ENCODE results near the gene GET4. TPM values are rescaled to one million over a fixed set of nuclear protein-coding genes. Genes with fewer than 3 reads are reported as not detected.

Gene GET4
- total and polyA plus RNA-seq, 2 of the 4 experiments (the other 2 are of a cell fraction) = 11.3 to 30.9 TPM

- H3K27ac ChIP-seq (ENCODE audit: insufficient read depth, low read length) = no peak overlapping the region
- no peaks in the 10 kb centered on the region for H3K9me3 ChIP-seq (ENCODE audit: control insufficient read depth, insufficient read depth, low read length)
- no peak overlapping the region for H2BK15ac ChIP-seq (ENCODE audit: low read depth, low read length)
- no peak overlapping the region for H3K4ac ChIP-seq (ENCODE audit: low read depth, low read length)
- H2BK5ac ChIP-seq (ENCODE audit: low read depth, low read length, poor library complexity, severe bottlenecking) = no peak overlapping the region
- ChIA-PET CTCF (no interaction called here), POLR2A (ENCODE audit: unreplicated experiment) (no interaction called here)
- intact Hi-C loops (cut with micrococcal nuclease) (no loop called here), dilution Hi-C loops (cut with HindIII; ENCODE audit: low sequenced_read_pairs, unreplicated experiment) (no loop called here), in situ Hi-C loops (cut with MboI; ENCODE audit: low sequenced_read_pairs) (no loop called here)
- no peaks in the 10 kb centered on the region for H3K4me1 ChIP-seq (ENCODE audit: control insufficient read depth, insufficient read depth, low read length)
- no peak overlapping the region for H3K23ac ChIP-seq (ENCODE audit: low read depth, low read length)
- H3K9ac ChIP-seq (ENCODE audit: low read depth, low read length) = no peak overlapping the region
- ATAC-seq (ENCODE audit: low read depth) = no peak
- peaks cover 8 to 82% of the 10 kb centered on the region in 2 experiments for H3K79me1 ChIP-seq (ENCODE audit: low read depth in 1 of 2, low read length in 2 of 2)
- H2AFZ ChIP-seq (replicated peaks; ENCODE audit: low read length, poor library complexity) = no peak overlapping the region
- H3K14ac ChIP-seq (replicated peaks; ENCODE audit: low read depth, low read length) = no peak overlapping the region
- H2AK9ac ChIP-seq (replicated peaks; ENCODE audit: low read depth, low read length, poor library complexity) = no peak overlapping the region
- H3K4me2 ChIP-seq (ENCODE audit: low read depth, low read length) = no peak overlapping the region
- TF ChIP-seq NFE2L2 (IDR thresholded peaks at IDR 0.05; ENCODE audit: low read depth, low read length) (no peak), FOS (IDR thresholded peaks at IDR 0.05; ENCODE audit: low read depth, low read length) (no peak), CEBPB (IDR thresholded peaks at IDR 0.05; ENCODE audit: low read depth, low read length) (no peak), POLR2A (IDR thresholded peaks at IDR 0.05; ENCODE audit: low read depth, low read length) (no peak), RFX5 (IDR thresholded peaks at IDR 0.05; ENCODE audit: low read depth, low read length) (no peak), RAD21 (IDR thresholded peaks at IDR 0.05; ENCODE audit: low read length) (no peak)
- no peak overlapping the region for H2AK5ac ChIP-seq (ENCODE audit: low read depth, low read length)
- H3K27me3 ChIP-seq (ENCODE audit: control insufficient read depth, insufficient read depth, low read length) = no peaks in the 10 kb centered on the region
- H4K20me1 ChIP-seq (ENCODE audit: insufficient read depth, low read length) = peaks cover 69% of the 10 kb centered on the region
- no peak overlapping the region for H4K91ac ChIP-seq (ENCODE audit: insufficient read depth, low read depth, low read length)
- H3K4me3 ChIP-seq (ENCODE audit: insufficient read depth, low read depth, low read length) = no peak overlapping the region
- H3K36me3 ChIP-seq (ENCODE audit: control insufficient read depth, insufficient read depth, low read length) = peaks cover 20% of the 10 kb centered on the region
- no peak for DNase-seq
- H3K56ac ChIP-seq (ENCODE audit: extremely low read depth, insufficient read depth, low read length) = no peak overlapping the region
- no peak overlapping the region for H2BK20ac ChIP-seq (ENCODE audit: low read depth, low read length)
- no peak overlapping the region for H4K8ac ChIP-seq (ENCODE audit: low read depth in 2 of 2, low read length in 2 of 2)
- H4K5ac ChIP-seq (ENCODE audit: low read depth, low read length) = no peak overlapping the region
- H3K18ac ChIP-seq (ENCODE audit: low read depth, low read length) = no peak overlapping the region
- no peak overlapping the region for H2BK120ac ChIP-seq (ENCODE audit: low read depth, low read length)
- BruUV-seq (replicated peaks) = no TSS peak
- 90% methylated on average over 4 of the region's 31 CpGs; no CpG with 5 or more reads in 1 of the 2 experiments for WGBS, 2 experiments (ENCODE audit: extremely low coverage in 2 of 2, insufficient read length in 1 of 2)
- peaks cover 6% of the 10 kb centered on the region for H3K9me1 ChIP-seq (ENCODE audit: insufficient read depth, low read length)
Observed at GRCh38 chr7:884191-885003, 8.0 kb downstream of the GET4 start.

All from IMR-90 (cell line).